PFSK-1 (cell line): Measurements from ENCODE around the gene SERPINE2.

Experiments
- POLR2AphosphoS5 ChIP-seq: IDR thresholded peaks from 2 replicates; pipeline ENCODE4 v1.6.1; 2012; ENCODE audit warnings: low read depth, mild to moderate bottlenecking, control low read depth, low read length, moderate library complexity
- SIN3A ChIP-seq: IDR thresholded peaks from 2 replicates; pipeline ENCODE4 v1.6.1; 2012; ENCODE audit warnings: mild to moderate bottlenecking, low read length, moderate library complexity, borderline replicate concordance; ENCODE audit not compliant: insufficient read depth
- TAF1 ChIP-seq: IDR thresholded peaks from 2 replicates; pipeline ENCODE4 v1.6.1; 2012; ENCODE audit warnings: low read length, control low read depth, borderline replicate concordance; ENCODE audit not compliant: insufficient read depth

- TF ChIP-seq SIN3A (no peak), POLR2AphosphoS5 (no peak), TAF1 (no peak)
Measured at GRCh38 chr2:223999862-224000261, 39.2 kb downstream of the SERPINE2 start.
